Adrenal gland (tissue), 5 donors: ENCODE data around the gene ICOSLG.
"Not testable (repeated sequence)": the region's sequence is repeated elsewhere in the genome, so short reads cannot be mapped to it uniquely, and the experiment has no call there.

Experiments
- CTCF ChIP-seq, 6 experiments: fragments of 450-650 bp in 4 of 6; fragments of 200-600 bp in 2 of 6; sonication (generic) in 1 of 6; IDR thresholded peaks; 1 replicate in 5 of 6; 2 replicates in 1 of 6; pipeline versions ENCODE4 v1.5.1 to v1.8.0; 2016 to 2021; ENCODE audit warnings: antibody characterized with exemption in 6 of 6, mild to moderate bottlenecking in 2 of 6, moderate library complexity in 1 of 6
- POLR2A ChIP-seq, 2 donors: fragments of 450-650 bp; IDR thresholded peaks; one replicate each; pipeline ENCODE4 v1.6.1; 2017; ENCODE audit warnings: antibody characterized with exemption in 2 of 2, mild to moderate bottlenecking in 2 of 2, moderate library complexity in 1 of 2
- donor health status: DM: no; HTN: no; CAD: no.

GRCh38 chr21:44227614-44228013, 13.1 kb downstream of the ICOSLG start:
- TF ChIP-seq CTCF, POLR2A (IDR thresholded peaks at IDR 0.05): not testable (repeated sequence)
